HepG2 (cell line): Measurements from ENCODE around the gene VKORC1. TPM values are rescaled to one million over a fixed set of nuclear protein-coding genes. Genes with fewer than 3 reads are reported as not detected.
A peak's percentile ranks its signal among the peaks of the same experiment; 100 is the strongest.

Experiments used
- BCL6 ChIP-seq: IDR thresholded peaks from 2 replicates; pipeline ENCODE4 v1.6.1; 2016; ENCODE audit warnings: missing genetic modification reagents, missing compliant biosample characterization
- HOXA5 ChIP-seq: sonication (generic); formaldehyde crosslinking; IDR thresholded peaks from 2 replicates; pipeline ENCODE4 v1.4.0; 2020; ENCODE audit warnings: missing genetic modification reagents
- IKZF1 ChIP-seq: fragments of 450-650 bp; IDR thresholded peaks from 2 replicates; pipeline ENCODE4 v1.7.1; 2016
- IRF1 ChIP-seq: sonication (generic); formaldehyde crosslinking; IDR thresholded peaks from 2 replicates; pipeline ENCODE4 v1.4.0; 2020; ENCODE audit warnings: low read depth, mild to moderate bottlenecking, missing genetic modification reagents
- KMT2A ChIP-seq: sonication (generic); formaldehyde crosslinking; IDR thresholded peaks from 2 replicates; pipeline ENCODE4 v1.4.0; 2020; ENCODE audit warnings: missing genetic modification reagents
- MEIS1 ChIP-seq: sonication (generic); formaldehyde crosslinking; IDR thresholded peaks from 2 replicates; pipeline ENCODE4 v1.9.0; 2021; ENCODE audit warnings: mild to moderate bottlenecking, missing genetic modification reagents, moderate library complexity, borderline replicate concordance
- MZF1 ChIP-seq: sonication (generic); formaldehyde crosslinking; IDR thresholded peaks from 2 replicates; pipeline ENCODE4 v1.8.1; 2023; ENCODE audit warnings: mild to moderate bottlenecking, missing genetic modification reagents, borderline replicate concordance
- NBN ChIP-seq: fragments of 450-650 bp; conservative IDR thresholded peaks from 2 replicates; pipeline ENCODE4 v1.6.1; 2017
- PCBP2 ChIP-seq: fragments of 200-400 bp; formaldehyde crosslinking; optimal IDR thresholded peaks from 2 replicates; pipeline ENCODE3; 2018; ENCODE audit warnings: low read length, low read depth; ENCODE audit not compliant: poor library complexity, severe bottlenecking
- SKIL ChIP-seq: sonication (generic); formaldehyde crosslinking; IDR thresholded peaks from 2 replicates; pipeline ENCODE4 v1.8.0; 2022; ENCODE audit warnings: missing genetic modification reagents, mild to moderate bottlenecking, moderate library complexity, borderline replicate concordance
- TRIM24 ChIP-seq: sonication (generic); formaldehyde crosslinking; IDR thresholded peaks from 2 replicates; pipeline ENCODE4 v1.8.0; 2022; ENCODE audit warnings: mild to moderate bottlenecking, missing genetic modification reagents
- ZBTB7A ChIP-seq: sonication (generic); formaldehyde crosslinking; IDR thresholded peaks from 2 replicates; pipeline ENCODE4 v1.8.0; 2022; ENCODE audit warnings: mild to moderate bottlenecking, missing genetic modification reagents
- ZFYVE20 ChIP-seq: sonication (generic); formaldehyde crosslinking; IDR thresholded peaks from 2 replicates; pipeline ENCODE4 v1.8.0; 2023; ENCODE audit warnings: low read depth, mild to moderate bottlenecking, moderate library complexity, missing genetic modification reagents, borderline replicate concordance
- ZHX1 ChIP-seq: sonication (generic); formaldehyde crosslinking; IDR thresholded peaks from 2 replicates; pipeline ENCODE4 v1.8.1; 2022; ENCODE audit warnings: low read depth, mild to moderate bottlenecking, missing genetic modification reagents
- ZNF260 ChIP-seq: sonication (generic); formaldehyde crosslinking; IDR thresholded peaks from 2 replicates; pipeline ENCODE4 v1.4.0; 2020; ENCODE audit warnings: missing genetic modification reagents, low read depth, mild to moderate bottlenecking, borderline replicate concordance
- ZNF724P ChIP-seq: sonication (generic); formaldehyde crosslinking; IDR thresholded peaks from 2 replicates; pipeline ENCODE4 v1.8.0; 2022; ENCODE audit warnings: missing genetic modification reagents, borderline replicate concordance
- polyA plus RNA-seq, 8 experiments: library from polyadenylated mRNA; depleted of rRNA in 3 of 8; stranded (reverse) in 7 of 8; unstranded in 1 of 8; fragments of >200 nt; fragmentation: Illumina TruSeq in 4 of 8; extraction: Trizol in 4 of 8; gene quantifications; 2 replicates each; pipeline versions ENCODE4 v1.2.1 to v1.2.3, GENCODE V29; 2011 to 2016; ENCODE audit warnings: low read depth in 4 of 8, missing spikeins in 1 of 8, mixed read lengths in 1 of 8; ENCODE audit not compliant: insufficient read depth in 1 of 8
- total RNA-seq, 5 experiments: library from RNA; depleted of rRNA; stranded (reverse); fragments of >200 nt; fragmentation: Illumina TruSeq; extraction: Trizol; gene quantifications; 2 replicates each; pipeline ENCODE4 v1.2.3, GENCODE V29; 2016; ENCODE audit warnings: low read depth in 1 of 5
- TF ChIP-seq, protein P1 (sequence below): sonication (generic); formaldehyde crosslinking; IDR thresholded peaks from 2 replicates; pipeline ENCODE4 v1.9.0; 2021; ENCODE audit warnings: missing genetic modification reagents, mild to moderate bottlenecking, borderline replicate concordance
- TF ChIP-seq, protein P2 (sequence below): sonication (generic); formaldehyde crosslinking; IDR thresholded peaks from 2 replicates; pipeline ENCODE4 v1.8.1; 2023; ENCODE audit warnings: mild to moderate bottlenecking, moderate library complexity, missing genetic modification reagents

The VKORC1 gene
- total and polyA plus RNA-seq, 2 of the 13 experiments (the other 11 are each of a cell fraction or from before 2014, with no cell fraction given): 141 to 615 TPM

GRCh38 chr16:31105677-31106213 is 11.1 kb upstream of the VKORC1 start (continued):
- TF ChIP-seq MEIS1 (CRISPR knock-in tag) (peak; percentile 90; the same call in 1 of the 2 replicates), KMT2A (CRISPR knock-in tag) (peak; percentile 68), HOXA5 (peak; percentile 96), NBN (no peak), PCBP2 (no peak), ZNF724P (CRISPR knock-in tag) (peak; percentile 90; the same call in 1 of the 2 replicates), ZNF260 (no peak), ZFYVE20 (CRISPR knock-in tag) (peak; percentile 84; the same call in 1 of the 2 replicates), ZHX1 (CRISPR knock-in tag) (peak; percentile 87), IRF1 (CRISPR knock-in tag) (no peak), BCL6 (CRISPR knock-in tag) (peak; percentile 96), MZF1 (CRISPR knock-in tag) (0 out of 2 replicates have a peak, but pooled peaks have one; percentile 66), SKIL (CRISPR knock-in tag) (peak; percentile 97), ZBTB7A (CRISPR knock-in tag) (peak; percentile 91), IKZF1 (no peak), TRIM24 (CRISPR knock-in tag) (no peak)
- TF ChIP-seq, protein P1, sequence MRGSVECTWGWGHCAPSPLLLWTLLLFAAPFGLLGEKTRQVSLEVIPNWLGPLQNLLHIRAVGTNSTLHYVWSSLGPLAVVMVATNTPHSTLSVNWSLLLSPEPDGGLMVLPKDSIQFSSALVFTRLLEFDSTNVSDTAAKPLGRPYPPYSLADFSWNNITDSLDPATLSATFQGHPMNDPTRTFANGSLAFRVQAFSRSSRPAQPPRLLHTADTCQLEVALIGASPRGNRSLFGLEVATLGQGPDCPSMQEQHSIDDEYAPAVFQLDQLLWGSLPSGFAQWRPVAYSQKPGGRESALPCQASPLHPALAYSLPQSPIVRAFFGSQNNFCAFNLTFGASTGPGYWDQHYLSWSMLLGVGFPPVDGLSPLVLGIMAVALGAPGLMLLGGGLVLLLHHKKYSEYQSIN (CRISPR knock-in tag): peak; percentile 83; the same call in 1 of the 2 replicates
- TF ChIP-seq, protein P2, sequence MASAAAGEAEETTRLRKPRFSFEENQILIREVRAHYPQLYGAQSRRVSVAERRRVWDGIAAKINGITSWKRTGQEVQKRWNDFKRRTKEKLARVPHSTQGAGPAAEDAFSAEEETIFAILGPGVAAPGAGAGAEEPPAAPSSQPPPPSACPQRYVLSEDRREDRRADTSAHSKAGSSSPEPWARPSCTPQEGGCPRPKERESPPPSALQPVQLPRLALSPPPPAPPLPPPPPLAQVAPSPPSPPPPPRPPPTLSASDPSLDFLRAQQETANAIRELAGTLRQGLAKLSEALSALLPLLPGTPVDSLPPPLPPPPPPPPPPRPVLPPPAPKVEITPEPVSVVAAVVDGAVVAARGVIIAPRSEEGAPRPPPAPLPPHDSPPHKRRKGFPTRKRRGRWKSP (CRISPR knock-in tag): peak; percentile 97
